DND-41 (cell line): ENCODE data around the gene XRCC5.
A peak's percentile ranks its signal among the peaks of the same experiment; 100 is the strongest.

ENCODE experiments used
- ATAC-seq: fragments of 200-7000 bp; cut with Tn5 transposase; 3 replicates; pipeline ENCODE4 v1.9.1; 2021; ENCODE audit warnings: low read depth; ENCODE audit not compliant: insufficient read depth
- DNase-seq: peaks from one replicate; pipeline ENCODE4 v3.0.0-alpha.2; 2020
- H2AFZ ChIP-seq: 2 replicates; pipeline ENCODE4 v1.6.0; 2012; ENCODE audit warnings: low read depth, low read length
- H3K27ac ChIP-seq: 2 replicates; pipeline ENCODE4 v1.5.1; 2012; ENCODE audit warnings: low read length, inconsistent platforms
- H3K27me3 ChIP-seq: fragments of 200-600 bp; sonication (generic); 2 replicates; pipeline ENCODE4 v1.6.0; 2012; ENCODE audit warnings: low read length, mild to moderate bottlenecking, inconsistent platforms; ENCODE audit not compliant: insufficient read depth, poor library complexity
- H3K36me3 ChIP-seq: 2 replicates; pipeline ENCODE4 v1.5.1; 2012; ENCODE audit warnings: low read length, inconsistent platforms; ENCODE audit not compliant: insufficient read depth
- H3K4me1 ChIP-seq: 2 replicates; pipeline ENCODE4 v1.5.1; 2012; ENCODE audit warnings: mild to moderate bottlenecking, low read length; ENCODE audit not compliant: insufficient read depth
- H3K4me2 ChIP-seq: 2 replicates; pipeline ENCODE4 v1.6.0; 2012; ENCODE audit warnings: mild to moderate bottlenecking, moderate library complexity, low read length, inconsistent platforms; ENCODE audit not compliant: insufficient read depth
- H3K4me3 ChIP-seq, 2 experiments: fragments of 200-600 bp in 1 of 2; shearing (Covaris generic) in 1 of 2; 2 replicates each; pipeline ENCODE4 v1.5.1; 2012 to 2016; ENCODE audit warnings: inconsistent platforms in 2 of 2, low read length in 2 of 2, mild to moderate bottlenecking in 2 of 2, low read depth in 1 of 2, moderate library complexity in 1 of 2
- H3K79me2 ChIP-seq: 2 replicates; pipeline ENCODE4 v1.6.0; 2012; ENCODE audit warnings: low read length, inconsistent platforms; ENCODE audit not compliant: insufficient read depth
- H3K9ac ChIP-seq: 2 replicates; pipeline ENCODE4 v1.6.0; 2012; ENCODE audit warnings: low read depth, mild to moderate bottlenecking, inconsistent platforms, low read length, moderate library complexity
- H3K9me3 ChIP-seq: 2 replicates; pipeline ENCODE4 v1.5.1; 2012; ENCODE audit warnings: low read length, moderate library complexity, mild to moderate bottlenecking, inconsistent platforms; ENCODE audit not compliant: insufficient read depth, severe bottlenecking
- H4K20me1 ChIP-seq: 2 replicates; pipeline ENCODE4 v1.6.0; 2012; ENCODE audit warnings: low read length; ENCODE audit not compliant: insufficient read depth
- CTCF ChIP-seq: IDR thresholded peaks from 2 replicates; pipeline ENCODE4 v1.5.1; 2012; ENCODE audit warnings: borderline replicate concordance, low read length, moderate library complexity, mild to moderate bottlenecking; ENCODE audit not compliant: poor library complexity, severe bottlenecking; ENCODE audit errors: extremely low read depth
- EZH2 ChIP-seq: IDR thresholded peaks from 3 replicates; pipeline ENCODE4 v1.6.1; 2012; ENCODE audit warnings: borderline replicate concordance, low read depth, mild to moderate bottlenecking, moderate library complexity, low read length, inconsistent platforms; ENCODE audit not compliant: severe bottlenecking

The XRCC5 gene

GRCh38 chr2:216220976-216221375 lies 111.8 kb downstream of the XRCC5 start:
- no peak overlapping the region for H3K4me2 ChIP-seq
- H3K36me3 ChIP-seq = no peaks in the 10 kb centered on the region
- H4K20me1 ChIP-seq = no peaks in the 10 kb centered on the region
- no peaks in the 10 kb centered on the region for H3K9me3 ChIP-seq
- no peak overlapping the region for H2AFZ ChIP-seq
- TF ChIP-seq EZH2 = no peak
- no peak for TF ChIP-seq CTCF
- no peaks in the 10 kb centered on the region for H3K27me3 ChIP-seq
- no peak overlapping the region for H3K4me3 ChIP-seq
- peaks cover 13% of the 10 kb centered on the region for H3K4me1 ChIP-seq
- ATAC-seq (no peak), DNase-seq (no peak)
- H3K9ac ChIP-seq = no peak overlapping the region
- no peaks in the 10 kb centered on the region for H3K79me2 ChIP-seq
- H3K27ac ChIP-seq = no peak overlapping the region

- H2AFZ ChIP-seq = peak overlapping the region; percentile 5; the same call in 1 of the 2 replicates
- peaks cover 12% of the 10 kb centered on the region for H3K4me1 ChIP-seq
- DNase-seq (no peak), ATAC-seq (no peak)
- no peak overlapping the region for H3K4me3 ChIP-seq
- no peak overlapping the region for H3K27ac ChIP-seq
- H3K36me3 ChIP-seq = no peaks in the 10 kb centered on the region
- H3K9ac ChIP-seq = no peak overlapping the region
- no peak overlapping the region for H3K4me2 ChIP-seq
- TF ChIP-seq CTCF (no peak), EZH2 (no peak)
- no peaks in the 10 kb centered on the region for H3K27me3 ChIP-seq
- no peaks in the 10 kb centered on the region for H3K79me2 ChIP-seq
- no peaks in the 10 kb centered on the region for H3K9me3 ChIP-seq
- no peaks in the 10 kb centered on the region for H4K20me1 ChIP-seq
These were observed 112.7 kb downstream of the XRCC5 start for GRCh38 chr2:216221811-216222210.

GRCh38 chr2:216222650-216223352 lies 113.7 kb downstream of the XRCC5 start:
- no peak for DNase-seq
- Histone ChIP-seq H4K20me1 (no peaks in the 10 kb centered on the region), H3K27me3 (no peaks in the 10 kb centered on the region), H3K4me2 (no peak overlapping the region), H3K9ac (no peak overlapping the region), H3K4me3 (no peak overlapping the region), H3K9me3 (no peaks in the 10 kb centered on the region), H3K27ac (no peak overlapping the region), H2AFZ (no peak overlapping the region), H3K4me1 (peaks cover 2% of the 10 kb centered on the region), H3K79me2 (no peaks in the 10 kb centered on the region), H3K36me3 (no peaks in the 10 kb centered on the region)
- ATAC-seq = peak; percentile 22; the same call in 1 of the 3 replicates
- TF ChIP-seq CTCF = peak; percentile 31
- no peak for TF ChIP-seq EZH2
